MM.1S (cell line): ENCODE measurements around the gene GAS2L2.

Source experiments
- CTCF ChIP-seq: fragments of 300-600 bp; sonication (generic); IDR thresholded peaks from 2 replicates; pipeline ENCODE4 v1.5.1; 2016; ENCODE audit warnings: antibody characterized with exemption, low read length, mixed read lengths
- EZH2 ChIP-seq: fragments of 300-600 bp; sonication (generic); optimal IDR thresholded peaks from 2 replicates; pipeline ENCODE3; 2017; ENCODE audit warnings: low read depth, mild to moderate bottlenecking, antibody characterized with exemption, low read length, mixed read lengths
- EZH2phosphoT487 ChIP-seq: fragments of 300-600 bp; sonication (generic); IDR thresholded peaks from 2 replicates; pipeline ENCODE4 v1.6.1; 2018; ENCODE audit warnings: antibody characterized with exemption, low read length

GRCh38 chr17:35761601-35762000 is 8.6 kb upstream of the GAS2L2 start:
- TF ChIP-seq EZH2 (no peak), CTCF (no peak), EZH2phosphoT487 (no peak)
